ENCODE results near the gene B4GALT2. TPM values are rescaled to one million over a fixed set of nuclear protein-coding genes. Genes with fewer than 3 reads are reported as not detected.

B4GALT2 gene
- total and polyA plus RNA-seq, 9 donors: 43.3 to 59.6 (median 51.6) TPM

- H3K9me3 ChIP-seq (replicated peaks; ENCODE audit: control insufficient read depth, low read depth, low read length): no peaks in the 10 kb centered on the region
- WGBS (ENCODE audit: insufficient coverage): 88% methylated on average over 15 of the region's 20 CpGs
- H3K27ac ChIP-seq (ENCODE audit: low read length): no peak overlapping the region
- peaks cover 18% of the 10 kb centered on the region for H3K4me1 ChIP-seq (ENCODE audit: control insufficient read depth, insufficient read depth, low read length)
- H3K4me3 ChIP-seq (ENCODE audit: low read length): no peak overlapping the region
- no peaks in the 10 kb centered on the region for H3K36me3 ChIP-seq (ENCODE audit: control insufficient read depth, insufficient read depth, low read length)
- peaks cover 2% of the 10 kb centered on the region for H3K27me3 ChIP-seq (ENCODE audit: control insufficient read depth, insufficient read depth, low read length)
- DNase-seq: no peak
Measured at GRCh38 chr1:44016041-44016889, 37.3 kb downstream of the B4GALT2 start.

GRCh38 chr1:44016890-44017400, 37.9 kb downstream of the B4GALT2 start:
- Histone ChIP-seq H3K9me3 (replicated peaks; ENCODE audit: control insufficient read depth, low read depth, low read length) (no peaks in the 10 kb centered on the region), H3K4me1 (ENCODE audit: control insufficient read depth, insufficient read depth, low read length) (peaks cover 18% of the 10 kb centered on the region), H3K36me3 (ENCODE audit: control insufficient read depth, insufficient read depth, low read length) (no peaks in the 10 kb centered on the region), H3K27me3 (ENCODE audit: control insufficient read depth, insufficient read depth, low read length) (peaks cover 2% of the 10 kb centered on the region), H3K27ac (ENCODE audit: low read length) (no peak overlapping the region), H3K4me3 (ENCODE audit: low read length) (no peak overlapping the region)
- DNase-seq: no peak
- 71% methylated on average over 15 of the region's 20 CpGs for WGBS (ENCODE audit: insufficient coverage)

GRCh38 chr1:44019466-44019948, 40.5 kb downstream of the B4GALT2 start:
- H3K9me3 ChIP-seq (replicated peaks; ENCODE audit: control insufficient read depth, low read depth, low read length): no peaks in the 10 kb centered on the region
- H3K27ac ChIP-seq (ENCODE audit: low read length): no peak overlapping the region
- H3K36me3 ChIP-seq (ENCODE audit: control insufficient read depth, insufficient read depth, low read length): no peaks in the 10 kb centered on the region
- no peak overlapping the region for H3K4me3 ChIP-seq (ENCODE audit: low read length)
- DNase-seq: no peak
- peaks cover 9% of the 10 kb centered on the region for H3K4me1 ChIP-seq (ENCODE audit: control insufficient read depth, insufficient read depth, low read length)
- WGBS (ENCODE audit: insufficient coverage): 68% methylated on average over 12 of the region's 13 CpGs
- peaks cover 2% of the 10 kb centered on the region for H3K27me3 ChIP-seq (ENCODE audit: control insufficient read depth, insufficient read depth, low read length)

GRCh38 chr1:44020464-44020863, 41.5 kb downstream of the B4GALT2 start:
- no peak overlapping the region for H3K4me3 ChIP-seq (ENCODE audit: low read length)
- H3K27ac ChIP-seq (ENCODE audit: low read length): no peak overlapping the region
- WGBS (ENCODE audit: insufficient coverage): 77% methylated on average over 6 of the region's 6 CpGs
- no peaks in the 10 kb centered on the region for H3K36me3 ChIP-seq (ENCODE audit: control insufficient read depth, insufficient read depth, low read length)
- DNase-seq: no peak
- H3K9me3 ChIP-seq (replicated peaks; ENCODE audit: control insufficient read depth, low read depth, low read length): no peaks in the 10 kb centered on the region
- peaks cover 9% of the 10 kb centered on the region for H3K4me1 ChIP-seq (ENCODE audit: control insufficient read depth, insufficient read depth, low read length)
- H3K27me3 ChIP-seq (ENCODE audit: control insufficient read depth, insufficient read depth, low read length): peaks cover 2% of the 10 kb centered on the region

- Histone ChIP-seq H3K36me3 (ENCODE audit: control insufficient read depth, insufficient read depth, low read length) (no peaks in the 10 kb centered on the region), H3K4me1 (ENCODE audit: control insufficient read depth, insufficient read depth, low read length) (peaks cover 9% of the 10 kb centered on the region), H3K27ac (ENCODE audit: low read length) (no peak overlapping the region), H3K4me3 (ENCODE audit: low read length) (no peak overlapping the region), H3K9me3 (replicated peaks; ENCODE audit: control insufficient read depth, low read depth, low read length) (no peaks in the 10 kb centered on the region), H3K27me3 (ENCODE audit: control insufficient read depth, insufficient read depth, low read length) (peaks cover 2% of the 10 kb centered on the region)
- no peak for DNase-seq
- 60% methylated on average over 3 of the region's 8 CpGs for WGBS (ENCODE audit: insufficient coverage)
Measured at GRCh38 chr1:44021156-44021555, 42.1 kb downstream of the B4GALT2 start.

GRCh38 chr1:44021581-44022321, 42.7 kb downstream of the B4GALT2 start:
- Histone ChIP-seq H3K27ac (ENCODE audit: low read length) (peak overlapping the region; percentile 26), H3K27me3 (ENCODE audit: control insufficient read depth, insufficient read depth, low read length) (peaks cover 2% of the 10 kb centered on the region), H3K36me3 (ENCODE audit: control insufficient read depth, insufficient read depth, low read length) (no peaks in the 10 kb centered on the region), H3K9me3 (replicated peaks; ENCODE audit: control insufficient read depth, low read depth, low read length) (no peaks in the 10 kb centered on the region), H3K4me1 (ENCODE audit: control insufficient read depth, insufficient read depth, low read length) (peaks cover 9% of the 10 kb centered on the region), H3K4me3 (ENCODE audit: low read length) (no peak overlapping the region)
- 89% methylated on average over 10 of the region's 10 CpGs for WGBS (ENCODE audit: insufficient coverage)
- no peak for DNase-seq

GRCh38 chr1:44024031-44024902, 45.3 kb downstream of the B4GALT2 start:
- 90% methylated on average over 7 of the region's 14 CpGs for WGBS (ENCODE audit: insufficient coverage)
- Histone ChIP-seq H3K27ac (ENCODE audit: low read length) (no peak overlapping the region), H3K9me3 (replicated peaks; ENCODE audit: control insufficient read depth, low read depth, low read length) (no peaks in the 10 kb centered on the region), H3K36me3 (ENCODE audit: control insufficient read depth, insufficient read depth, low read length) (no peaks in the 10 kb centered on the region), H3K4me3 (ENCODE audit: low read length) (no peak overlapping the region), H3K27me3 (ENCODE audit: control insufficient read depth, insufficient read depth, low read length) (no peaks in the 10 kb centered on the region), H3K4me1 (ENCODE audit: control insufficient read depth, insufficient read depth, low read length) (peaks cover 15% of the 10 kb centered on the region)
- DNase-seq: no peak

- DNase-seq: no peak
- peaks cover 14% of the 10 kb centered on the region for H3K4me1 ChIP-seq (ENCODE audit: control insufficient read depth, insufficient read depth, low read length)
- no peaks in the 10 kb centered on the region for H3K27me3 ChIP-seq (ENCODE audit: control insufficient read depth, insufficient read depth, low read length)
- H3K4me3 ChIP-seq (ENCODE audit: low read length): no peak overlapping the region
- no peaks in the 10 kb centered on the region for H3K9me3 ChIP-seq (replicated peaks; ENCODE audit: control insufficient read depth, low read depth, low read length)
- H3K27ac ChIP-seq (ENCODE audit: low read length): no peak overlapping the region
- WGBS (ENCODE audit: insufficient coverage): 85% methylated on average over 12 of the region's 13 CpGs
- no peaks in the 10 kb centered on the region for H3K36me3 ChIP-seq (ENCODE audit: control insufficient read depth, insufficient read depth, low read length)
Measured at GRCh38 chr1:44024903-44025525, 46.0 kb downstream of the B4GALT2 start.

- 80% methylated on average over 3 of the region's 3 CpGs for WGBS (ENCODE audit: insufficient coverage)
- no peak for DNase-seq
- Histone ChIP-seq H3K27me3 (ENCODE audit: control insufficient read depth, insufficient read depth, low read length) (no peaks in the 10 kb centered on the region), H3K4me3 (ENCODE audit: low read length) (no peak overlapping the region), H3K4me1 (ENCODE audit: control insufficient read depth, insufficient read depth, low read length) (peaks cover 11% of the 10 kb centered on the region), H3K27ac (ENCODE audit: low read length) (no peak overlapping the region), H3K9me3 (replicated peaks; ENCODE audit: control insufficient read depth, low read depth, low read length) (no peaks in the 10 kb centered on the region), H3K36me3 (ENCODE audit: control insufficient read depth, insufficient read depth, low read length) (no peaks in the 10 kb centered on the region)
Measured at GRCh38 chr1:44025816-44026215, 46.8 kb downstream of the B4GALT2 start.

Data from muscle of leg (tissue), 11 donors.